Ovary (tissue), 9 donors: ENCODE measurements around the gene TTLL10. TPM values are rescaled to one million over a fixed set of nuclear protein-coding genes. Genes with fewer than 3 reads are reported as not detected.

Experiments
- DNase-seq, 5 donors: peaks; one replicate each; pipeline ENCODE4 v3.0.0-alpha.2; 2019 to 2020
- H3K27ac ChIP-seq, 2 donors: fragments of 200-600 bp; one replicate each; pipeline versions ENCODE4 v1.5.1 to v1.8.0; 2019 to 2022
- H3K27me3 ChIP-seq: fragments of 200-600 bp; one replicate; pipeline ENCODE4 v1.8.0; 2022
- H3K36me3 ChIP-seq: fragments of 200-600 bp; sonication (generic); one replicate; pipeline ENCODE4 v1.5.1; 2019
- H3K4me1 ChIP-seq: one replicate; pipeline ENCODE4 v1.8.1; 2013; ENCODE audit warnings: mild to moderate bottlenecking, moderate library complexity; ENCODE audit not compliant: insufficient read depth
- H3K4me3 ChIP-seq: fragments of 200-600 bp; sonication (generic); one replicate; pipeline ENCODE4 v1.5.1; 2017
- H3K9me3 ChIP-seq, 2 donors: fragments of 200-600 bp in 1 of 2; sonication (generic) in 1 of 2; one replicate each; pipeline versions ENCODE4 v1.5.1 to v1.8.1; 2013 to 2019; ENCODE audit warnings: mild to moderate bottlenecking in 1 of 2, moderate library complexity in 1 of 2
- EP300 ChIP-seq: sonication (generic); formaldehyde crosslinking; IDR thresholded peaks from one replicate; pipeline ENCODE4 v1.6.1; 2017; ENCODE audit warnings: antibody characterized with exemption
- POLR2A ChIP-seq: fragments of 450-650 bp; IDR thresholded peaks from one replicate; pipeline ENCODE4 v1.6.1; 2017; ENCODE audit warnings: antibody characterized with exemption, mild to moderate bottlenecking, moderate library complexity
- WGBS, 3 donors: extraction: QIAGEN DNeasy Blood & Tissue Kit in 1 of 3; methylation state at CpG; one replicate each; pipeline versions ENCODE4 v1.1.5 to v1.1.7; 2013 to 2017; 5-methylcytosine and 5-hydroxymethylcytosine counted together
- intact Hi-C, 4 donors: fragments of 100-400 bp; cut with DNase I; formaldehyde crosslinking; loops; one replicate each; pipeline versions ENCODE4 v1.11.0 to v1.15.1; 2022 to 2023
- polyA plus RNA-seq, 2 donors: library from polyadenylated mRNA; stranded (reverse); fragments of 200-250 nt in 1 of 2; fragments of 350-450 nt in 1 of 2; fragmentation: Illumina TruSeq in 1 of 2; extraction: RNeasy Lipid Tissue Mini Kit (QIAGEN cat#74804) in 1 of 2; gene quantifications; one replicate each; pipeline ENCODE4 v1.2.3, GENCODE V29; 2013 to 2014
- total RNA-seq, 7 donors: library from RNA; depleted of rRNA in 2 of 7; stranded (reverse); fragments of >200 nt in 2 of 7; fragmentation: NEBNext Ultra II Directional in 3 of 7; extraction: Animal tissue kit (Norgen Biotek cat#: 25700) in 3 of 7; gene quantifications; one replicate each; pipeline versions ENCODE4 v1.1.0 to v1.2.4, GENCODE V29; 2016 to 2023
- TF ChIP-seq, protein P1 (sequence below), 3 donors: fragments of 450-650 bp in 2 of 3; fragments of 200-600 bp in 1 of 3; IDR thresholded peaks; one replicate each; pipeline versions ENCODE4 v1.5.1 to v1.8.0; 2016 to 2022; ENCODE audit warnings: antibody characterized with exemption in 3 of 3, mild to moderate bottlenecking in 1 of 3
- donor health status: DM: no; HTN: no; CAD: no; lungs with moderate emphysema.
- donor health status: DM: no; HTN: no; CAD: no.
- donor health status: Bipolar disorder and iron deficiency.
- donor health status: DM: yes; HTN: yes; CAD: no.
- donor health status: DM: no; HTN: no; CAD: no.
- donor health status: DM: yes; HTN: yes; CAD: no.

Gene TTLL10
- total and polyA plus RNA-seq, 9 donors, result 0.60 to 7.0 (median 1.1) TPM; not detected in 4

DNA sequence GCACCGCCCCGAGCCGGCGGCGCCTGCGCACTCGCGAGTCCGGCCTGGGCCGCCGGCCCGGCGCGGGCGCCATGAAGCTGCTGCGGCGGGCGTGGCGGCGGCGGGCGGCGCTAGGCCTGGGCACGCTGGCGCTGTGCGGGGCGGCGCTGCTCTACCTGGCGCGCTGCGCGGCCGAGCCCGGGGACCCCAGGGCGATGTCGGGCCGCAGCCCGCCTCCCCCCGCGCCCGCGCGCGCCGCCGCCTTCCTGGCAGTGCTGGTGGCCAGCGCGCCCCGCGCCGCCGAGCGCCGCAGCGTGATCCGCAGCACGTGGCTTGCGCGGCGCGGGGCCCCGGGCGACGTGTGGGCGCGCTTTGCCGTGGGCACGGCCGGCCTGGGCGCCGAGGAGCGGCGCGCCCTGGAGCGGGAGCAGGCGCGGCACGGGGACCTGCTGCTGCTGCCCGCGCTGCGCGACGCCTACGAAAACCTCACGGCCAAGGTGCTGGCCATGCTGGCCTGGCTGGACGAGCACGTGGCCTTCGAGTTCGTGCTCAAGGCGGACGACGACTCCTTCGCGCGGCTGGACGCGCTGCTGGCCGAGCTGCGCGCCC is 58.6 kb downstream of the TTLL10 start, which contains the start of gene B3GALT6:
Gene B3GALT6 (plus strand): TSS at position 30 of the 588 bp plus-strand sequence. CDS start 42 bp downstream, at position 72.
- Histone ChIP-seq H3K27me3 (no peaks in the 10 kb centered on the region), H3K4me3 (peak within 1 kb of the TSS; percentile 98), H3K4me1 (peaks cover 19% of the 10 kb centered on the region), H3K27ac (peak within 1 kb of the TSS; percentile 75 to 84), H3K36me3 (no peaks in the 10 kb centered on the region), H3K9me3 (no peaks in the 10 kb centered on the region)
- DNase-seq, result peak in 1 of 5 donors; percentile 53
- intact Hi-C loops, result loop anchor here in 1 of 4 donors (10.0 kb wide), 1 partner anchor 208 kb away; the partner anchor contains the start of gene AGRN
- TF ChIP-seq POLR2A (no peak), EP300 (no peak)
- TF ChIP-seq, protein P1, sequence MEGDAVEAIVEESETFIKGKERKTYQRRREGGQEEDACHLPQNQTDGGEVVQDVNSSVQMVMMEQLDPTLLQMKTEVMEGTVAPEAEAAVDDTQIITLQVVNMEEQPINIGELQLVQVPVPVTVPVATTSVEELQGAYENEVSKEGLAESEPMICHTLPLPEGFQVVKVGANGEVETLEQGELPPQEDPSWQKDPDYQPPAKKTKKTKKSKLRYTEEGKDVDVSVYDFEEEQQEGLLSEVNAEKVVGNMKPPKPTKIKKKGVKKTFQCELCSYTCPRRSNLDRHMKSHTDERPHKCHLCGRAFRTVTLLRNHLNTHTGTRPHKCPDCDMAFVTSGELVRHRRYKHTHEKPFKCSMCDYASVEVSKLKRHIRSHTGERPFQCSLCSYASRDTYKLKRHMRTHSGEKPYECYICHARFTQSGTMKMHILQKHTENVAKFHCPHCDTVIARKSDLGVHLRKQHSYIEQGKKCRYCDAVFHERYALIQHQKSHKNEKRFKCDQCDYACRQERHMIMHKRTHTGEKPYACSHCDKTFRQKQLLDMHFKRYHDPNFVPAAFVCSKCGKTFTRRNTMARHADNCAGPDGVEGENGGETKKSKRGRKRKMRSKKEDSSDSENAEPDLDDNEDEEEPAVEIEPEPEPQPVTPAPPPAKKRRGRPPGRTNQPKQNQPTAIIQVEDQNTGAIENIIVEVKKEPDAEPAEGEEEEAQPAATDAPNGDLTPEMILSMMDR (IDR thresholded peaks at IDR 0.05), result no peak
- WGBS, 3 donors, result 2 to 9% (median 5%) methylated on average over 19 to 100 of the region's 100 CpGs

DNA sequence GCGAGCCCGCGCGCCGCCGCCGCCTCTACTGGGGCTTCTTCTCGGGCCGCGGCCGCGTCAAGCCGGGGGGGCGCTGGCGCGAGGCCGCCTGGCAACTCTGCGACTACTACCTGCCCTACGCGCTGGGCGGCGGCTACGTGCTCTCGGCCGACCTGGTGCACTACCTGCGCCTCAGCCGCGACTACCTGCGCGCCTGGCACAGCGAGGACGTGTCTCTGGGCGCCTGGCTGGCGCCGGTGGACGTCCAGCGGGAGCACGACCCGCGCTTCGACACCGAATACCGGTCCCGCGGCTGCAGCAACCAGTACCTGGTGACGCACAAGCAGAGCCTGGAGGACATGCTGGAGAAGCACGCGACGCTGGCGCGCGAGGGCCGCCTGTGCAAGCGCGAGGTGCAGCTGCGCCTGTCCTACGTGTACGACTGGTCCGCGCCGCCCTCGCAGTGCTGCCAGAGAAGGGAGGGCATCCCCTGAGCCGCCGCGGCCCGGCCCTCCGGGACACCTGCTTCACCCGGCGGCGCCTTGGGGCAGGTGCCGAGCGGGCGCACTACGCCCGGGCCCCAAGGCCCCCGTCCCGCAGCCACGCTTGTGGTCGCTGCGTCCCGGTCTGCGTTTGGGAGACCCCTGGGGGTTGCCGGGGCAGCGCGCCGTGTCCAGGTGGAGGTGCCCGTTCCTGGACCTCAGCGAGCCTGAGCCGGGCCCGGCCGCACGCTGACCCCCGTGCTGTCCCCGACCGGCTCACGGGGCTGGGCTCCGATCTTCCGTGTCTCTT is 59.3 kb downstream of the TTLL10 start:
- intact Hi-C loops, result loop anchor here in 1 of 4 donors (10.0 kb wide), 1 partner anchor 208 kb away; the partner anchor contains the start of gene AGRN
- no peak overlapping the region for H3K27ac ChIP-seq
- H3K4me1 ChIP-seq, result peaks cover 19% of the 10 kb centered on the region
- 73 to 86% (median 77%) methylated on average over 75 to 98 of the region's 98 CpGs for WGBS, 3 donors
- H3K9me3 ChIP-seq, result no peaks in the 10 kb centered on the region
- TF ChIP-seq, protein P1 (IDR thresholded peaks at IDR 0.05), result no peak
- TF ChIP-seq EP300, result no peak
- TF ChIP-seq POLR2A, result no peak
- H3K27me3 ChIP-seq, result no peaks in the 10 kb centered on the region
- no peaks in the 10 kb centered on the region for H3K36me3 ChIP-seq
- peak in 4 of 5 donors; percentile 27 to 61 (median 60) for DNase-seq
- peak overlapping the region; percentile 23 for H3K4me3 ChIP-seq

DNA sequence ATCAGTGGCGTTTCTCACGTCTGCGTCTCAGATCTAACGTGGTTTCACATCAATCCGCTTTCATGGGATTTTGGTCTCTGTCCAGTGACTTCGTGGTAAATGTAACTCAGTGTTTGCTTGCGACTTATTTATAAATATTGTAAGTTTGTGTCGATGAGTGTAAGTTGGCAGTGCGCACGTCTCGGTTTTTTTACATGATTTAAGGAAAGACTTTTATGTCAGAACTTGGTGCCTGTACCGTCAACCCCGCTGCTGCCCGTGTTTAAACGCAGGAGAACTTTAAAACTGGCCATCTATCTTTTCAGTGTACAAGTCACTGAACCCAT is 59.9 kb downstream of the TTLL10 start:
- DNase-seq, result no peak
- Histone ChIP-seq H3K9me3 (no peaks in the 10 kb centered on the region), H3K36me3 (no peaks in the 10 kb centered on the region), H3K27ac (no peak overlapping the region), H3K4me1 (peaks cover 19% of the 10 kb centered on the region), H3K27me3 (no peaks in the 10 kb centered on the region), H3K4me3 (no peak overlapping the region)
- intact Hi-C loops, result loop anchor here in 1 of 4 donors (10.0 kb wide), 1 partner anchor 209 kb away; the partner anchor contains the start of gene AGRN
- WGBS, 3 donors, result 96% methylated on average over 15 of the region's 15 CpGs
- TF ChIP-seq POLR2A (no peak), EP300 (no peak)
- TF ChIP-seq, protein P1 (IDR thresholded peaks at IDR 0.05), result no peak

DNA sequence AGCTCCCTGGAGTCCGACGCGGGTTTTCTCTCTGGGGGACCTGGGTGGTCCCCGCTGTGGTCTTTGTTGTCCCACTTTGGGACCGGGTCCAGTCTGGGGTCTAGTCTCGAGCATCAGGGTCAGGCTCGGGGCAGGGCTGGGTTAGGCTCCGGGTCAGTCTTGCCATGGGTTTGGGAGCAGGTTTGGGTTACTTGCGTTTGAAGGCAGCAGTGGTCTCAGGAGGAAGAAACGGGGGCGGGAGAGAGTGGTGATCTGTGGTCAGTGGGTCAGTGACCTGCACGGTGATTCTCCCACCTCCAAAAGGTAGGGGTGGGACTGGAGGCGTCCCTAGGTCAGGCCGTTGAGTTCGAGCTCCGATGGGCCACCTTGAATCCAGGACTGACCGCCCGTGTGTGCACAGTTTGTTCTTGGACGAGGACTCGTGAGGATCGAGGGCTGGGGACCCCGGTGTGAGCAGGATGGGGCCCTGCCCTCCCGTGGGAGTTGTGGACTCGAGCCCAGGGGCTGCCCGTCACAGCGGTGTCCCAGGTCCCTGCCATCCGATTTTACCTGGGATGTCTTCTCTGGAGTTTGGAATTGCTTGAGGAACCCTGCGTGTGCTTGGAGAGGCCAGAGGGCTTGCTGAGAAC is 60.6 kb downstream of the TTLL10 start:
- Histone ChIP-seq H3K4me3 (no peak overlapping the region), H3K27me3 (peaks cover 2% of the 10 kb centered on the region), H3K9me3 (no peaks in the 10 kb centered on the region), H3K4me1 (peaks cover 19% of the 10 kb centered on the region), H3K27ac (no peak overlapping the region), H3K36me3 (no peaks in the 10 kb centered on the region)
- DNase-seq, result no peak
- intact Hi-C loops, result loop anchor here in 1 of 4 donors (10.0 kb wide), 1 partner anchor 209 kb away; the partner anchor contains the start of gene AGRN
- TF ChIP-seq, protein P1 (IDR thresholded peaks at IDR 0.05), result no peak
- no peak for TF ChIP-seq EP300
- TF ChIP-seq POLR2A, result no peak
- 93 to 96% (median 95%) methylated on average over 28 of the region's 28 CpGs for WGBS, 3 donors
